Caco-2 (cell line): ENCODE results near the gene INPP4B. TPM values are rescaled to one million over a fixed set of nuclear protein-coding genes. Genes with fewer than 3 reads are reported as not detected.

ENCODE experiments used
- BruUV-seq: library from RNA; stranded (reverse); fragments of 400-500 nt; replicated peaks from 2 replicates; lab custom pipeline; 2021; lab: Mats Ljungman, UMichigan
- CTCF ChIA-PET: fragments of 300-600 bp; sonication (Branson Sonifier 250); formaldehyde crosslinking; loops from one replicate; lab custom pipeline; 2022; ENCODE audit warnings: antibody characterized with exemption; lab: Charles Lee
- POLR2A ChIA-PET: fragments of 300-600 bp; sonication (Branson Sonifier 250); formaldehyde crosslinking; loops from one replicate; lab custom pipeline; 2022; ENCODE audit warnings: antibody characterized with exemption; lab: Charles Lee
- DNase-seq, 2 experiments: peaks; one replicate each; pipeline versions ENCODE4 v3.0.0 to v3.0.0-alpha.2; 2020 to 2022
- H3K27me3 ChIP-seq: replicated peaks from 2 replicates; pipeline ENCODE4 v1.6.0; 2011; ENCODE audit warnings: low read length; ENCODE audit not compliant: control insufficient read depth, insufficient read depth
- H3K36me3 ChIP-seq: 2 replicates; pipeline ENCODE4 v1.5.1; 2011; ENCODE audit warnings: low read length; ENCODE audit not compliant: control insufficient read depth, insufficient read depth
- H3K4me1 ChIP-seq: fragments of 250-450 bp; sonication (Bioruptor Pico); 2 replicates; pipeline ENCODE4 v1.5.1; 2020; ENCODE audit warnings: mild to moderate bottlenecking
- H3K4me3 ChIP-seq: 2 replicates; pipeline ENCODE4 v1.5.1; 2011; ENCODE audit warnings: low read depth, mild to moderate bottlenecking, control low read depth, low read length
- H3K9me3 ChIP-seq: fragments of 250-450 bp; sonication (Bioruptor Pico); 2 replicates; pipeline ENCODE4 v1.5.1; 2020; ENCODE audit warnings: mild to moderate bottlenecking, moderate library complexity
- H3K27ac Mint-ChIP-seq: one replicate; pipeline ENCODE4 v1.8.0; 2022; ENCODE audit warnings: mixed read lengths; ENCODE audit not compliant: unreplicated experiment
- H3K27me3 Mint-ChIP-seq: one replicate; pipeline ENCODE4 v1.8.0; 2022; ENCODE audit warnings: mixed read lengths; ENCODE audit not compliant: insufficient read depth, unreplicated experiment
- H3K36me3 Mint-ChIP-seq: one replicate; pipeline ENCODE4 v1.8.0; 2022; ENCODE audit warnings: mild to moderate bottlenecking, mixed read lengths; ENCODE audit not compliant: insufficient read depth, unreplicated experiment
- H3K4me1 Mint-ChIP-seq: one replicate; pipeline ENCODE4 v1.8.0; 2022; ENCODE audit warnings: low read depth, mixed read lengths; ENCODE audit not compliant: unreplicated experiment
- H3K4me3 Mint-ChIP-seq: one replicate; pipeline ENCODE4 v1.8.0; 2022; ENCODE audit warnings: mild to moderate bottlenecking, moderate library complexity, mixed read lengths; ENCODE audit not compliant: unreplicated experiment
- H3K9me3 Mint-ChIP-seq: one replicate; pipeline ENCODE4 v1.8.0; 2022; ENCODE audit warnings: mixed read lengths; ENCODE audit not compliant: unreplicated experiment
- intact Hi-C: fragments of 100-400 bp; cut with micrococcal nuclease; formaldehyde crosslinking; loops from one replicate; pipeline ENCODE4 v1.10.0; 2022; ENCODE audit not compliant: unreplicated experiment
- total RNA-seq: library from RNA; stranded (reverse); gene quantifications from 2 replicates; pipeline ENCODE4 v1.2.3, GENCODE V29; 2022
- TF ChIP-seq, protein P1 (sequence below), 2 experiments: fragments of 200-600 bp in 1 of 2; IDR thresholded peaks; 1 replicate in 1 of 2; 2 replicates in 1 of 2; pipeline versions ENCODE4 v1.5.1 to v1.8.0; 2011 to 2022; ENCODE audit warnings: antibody characterized with exemption in 1 of 2, control low read depth in 1 of 2, inconsistent platforms in 1 of 2, low read depth in 1 of 2, low read length in 1 of 2, mild to moderate bottlenecking in 1 of 2, moderate library complexity in 1 of 2; ENCODE audit not compliant: insufficient read depth in 1 of 2, severe bottlenecking in 1 of 2, unreplicated experiment in 1 of 2

INPP4B gene
- total RNA-seq, 1 experiment from 2014 or later = 10.3 TPM

DNA sequence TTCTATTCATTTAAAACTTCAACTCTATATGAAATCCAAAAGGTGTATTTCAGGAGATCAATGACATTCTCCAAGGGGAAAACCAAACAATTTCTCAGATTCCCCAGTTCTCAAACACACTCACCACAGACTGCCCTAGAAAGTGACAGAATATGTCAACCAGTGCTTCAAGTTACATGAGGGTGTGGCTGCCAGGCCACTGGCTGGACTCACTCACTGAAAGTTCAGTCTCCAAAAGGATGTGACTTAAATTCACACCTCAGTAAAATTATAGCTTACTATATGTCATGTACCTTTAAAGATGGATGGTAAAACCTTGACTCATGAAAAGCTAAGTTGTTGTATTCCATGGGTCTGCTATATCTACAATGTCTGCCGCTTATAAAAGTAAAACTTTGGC lies 7.3 kb downstream of the INPP4B start:
- Histone ChIP-seq H3K9me3 (no peaks in the 10 kb centered on the region), H3K4me1 (no peaks in the 10 kb centered on the region), H3K27me3 (no peaks in the 10 kb centered on the region), H3K36me3 (no peaks in the 10 kb centered on the region), H3K4me3 (no peak overlapping the region)
- no peak overlapping the region for H3K27ac Mint-ChIP-seq
- DNase-seq = no peak
- no TSS peak for BruUV-seq
- no peak overlapping the region for H3K4me3 Mint-ChIP-seq
- TF ChIP-seq, protein P1, sequence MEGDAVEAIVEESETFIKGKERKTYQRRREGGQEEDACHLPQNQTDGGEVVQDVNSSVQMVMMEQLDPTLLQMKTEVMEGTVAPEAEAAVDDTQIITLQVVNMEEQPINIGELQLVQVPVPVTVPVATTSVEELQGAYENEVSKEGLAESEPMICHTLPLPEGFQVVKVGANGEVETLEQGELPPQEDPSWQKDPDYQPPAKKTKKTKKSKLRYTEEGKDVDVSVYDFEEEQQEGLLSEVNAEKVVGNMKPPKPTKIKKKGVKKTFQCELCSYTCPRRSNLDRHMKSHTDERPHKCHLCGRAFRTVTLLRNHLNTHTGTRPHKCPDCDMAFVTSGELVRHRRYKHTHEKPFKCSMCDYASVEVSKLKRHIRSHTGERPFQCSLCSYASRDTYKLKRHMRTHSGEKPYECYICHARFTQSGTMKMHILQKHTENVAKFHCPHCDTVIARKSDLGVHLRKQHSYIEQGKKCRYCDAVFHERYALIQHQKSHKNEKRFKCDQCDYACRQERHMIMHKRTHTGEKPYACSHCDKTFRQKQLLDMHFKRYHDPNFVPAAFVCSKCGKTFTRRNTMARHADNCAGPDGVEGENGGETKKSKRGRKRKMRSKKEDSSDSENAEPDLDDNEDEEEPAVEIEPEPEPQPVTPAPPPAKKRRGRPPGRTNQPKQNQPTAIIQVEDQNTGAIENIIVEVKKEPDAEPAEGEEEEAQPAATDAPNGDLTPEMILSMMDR (IDR thresholded peaks at IDR 0.05; ENCODE audit: insufficient read depth in 1 of 2, low read depth in 1 of 2, low read length in 1 of 2, severe bottlenecking in 1 of 2, unreplicated experiment in 1 of 2) = no peak
- no peaks in the 10 kb centered on the region for H3K4me1 Mint-ChIP-seq
- H3K36me3 Mint-ChIP-seq = no peaks in the 10 kb centered on the region
- ChIA-PET CTCF (no interaction called here), POLR2A (interaction anchor here (0.6 kb wide), 1 partner anchor 1082 kb away, joined by 8 read pairs; no protein-coding TSS in a partner anchor)
- intact Hi-C loops = no loop called here
- no peaks in the 10 kb centered on the region for H3K27me3 Mint-ChIP-seq
- no peaks in the 10 kb centered on the region for H3K9me3 Mint-ChIP-seq

DNA sequence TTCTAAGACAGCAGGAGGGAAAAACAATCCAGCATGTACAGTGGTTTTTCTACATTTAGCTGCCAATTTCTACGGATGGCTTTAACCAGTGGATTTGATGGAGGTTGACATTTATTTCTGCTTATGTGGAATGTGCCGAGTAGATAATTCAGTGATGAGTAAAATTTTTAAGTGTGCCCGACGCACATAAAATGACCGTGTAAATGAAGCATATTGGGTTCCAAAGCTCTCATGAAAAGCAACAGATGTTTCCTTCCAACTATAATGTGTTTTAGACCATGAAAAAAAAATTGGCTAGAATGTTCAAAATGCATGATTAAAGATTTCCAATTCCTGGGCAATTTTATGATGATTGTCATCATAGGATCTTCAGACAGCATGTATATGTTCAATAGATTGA lies 14.1 kb downstream of the INPP4B start:
- H3K4me1 ChIP-seq = no peaks in the 10 kb centered on the region
- no peaks in the 10 kb centered on the region for H3K36me3 Mint-ChIP-seq
- H3K27me3 ChIP-seq = no peaks in the 10 kb centered on the region
- DNase-seq = no peak
- no peaks in the 10 kb centered on the region for H3K9me3 Mint-ChIP-seq
- no peak overlapping the region for H3K4me3 ChIP-seq
- H3K9me3 ChIP-seq = no peaks in the 10 kb centered on the region
- no peak overlapping the region for H3K27ac Mint-ChIP-seq
- intact Hi-C loops = no loop called here
- H3K36me3 ChIP-seq = no peaks in the 10 kb centered on the region
- no TSS peak for BruUV-seq
- ChIA-PET POLR2A (no interaction called here), CTCF (no interaction called here)
- no peaks in the 10 kb centered on the region for H3K27me3 Mint-ChIP-seq
- H3K4me3 Mint-ChIP-seq = no peak overlapping the region
- H3K4me1 Mint-ChIP-seq = no peaks in the 10 kb centered on the region
- TF ChIP-seq, protein P1 (IDR thresholded peaks at IDR 0.05; ENCODE audit: insufficient read depth in 1 of 2, low read depth in 1 of 2, low read length in 1 of 2, severe bottlenecking in 1 of 2, unreplicated experiment in 1 of 2) = no peak

DNA sequence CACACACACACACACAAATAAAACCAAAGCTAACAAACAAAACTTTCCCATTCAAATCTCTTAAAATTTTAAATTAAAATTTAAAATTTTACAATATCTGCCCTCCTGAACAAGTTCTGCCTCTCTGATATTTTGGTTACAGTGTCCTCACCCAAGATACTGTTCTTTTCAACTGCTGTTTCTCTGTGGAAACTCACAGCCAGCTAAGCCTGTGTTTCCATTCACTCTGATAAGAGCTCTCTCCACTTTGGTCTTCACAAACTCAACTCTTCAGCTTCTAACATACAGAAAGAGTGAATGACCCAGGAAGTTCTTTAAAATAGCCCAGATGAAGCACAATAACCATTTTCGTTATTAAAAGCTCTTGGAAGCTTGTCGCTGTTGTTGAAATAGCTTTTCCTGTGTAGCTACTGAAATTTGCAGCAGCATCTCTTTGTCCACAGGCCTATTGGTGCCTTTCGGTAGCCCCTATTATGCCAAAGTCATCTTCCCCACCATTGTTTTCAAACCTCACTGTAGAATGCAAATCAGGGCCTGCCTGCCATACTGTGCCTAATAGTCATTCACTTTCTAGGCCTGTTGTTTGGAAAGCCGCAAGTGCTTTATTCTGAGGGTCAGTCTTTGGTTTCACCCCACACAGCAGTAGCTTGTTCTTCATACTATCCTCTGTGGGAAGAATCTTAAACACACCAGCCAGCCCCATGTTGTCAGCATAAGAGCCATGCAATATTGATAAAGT lies 19.4 kb downstream of the INPP4B start:
- no peak for DNase-seq
- intact Hi-C loops = no loop called here
- Histone ChIP-seq H3K9me3 (no peaks in the 10 kb centered on the region), H3K36me3 (no peaks in the 10 kb centered on the region), H3K27me3 (no peaks in the 10 kb centered on the region), H3K4me1 (no peaks in the 10 kb centered on the region), H3K4me3 (no peak overlapping the region)
- H3K27ac Mint-ChIP-seq = no peak overlapping the region
- H3K36me3 Mint-ChIP-seq = no peaks in the 10 kb centered on the region
- no peak overlapping the region for H3K4me3 Mint-ChIP-seq
- H3K4me1 Mint-ChIP-seq = no peaks in the 10 kb centered on the region
- peaks cover 6% of the 10 kb centered on the region for H3K27me3 Mint-ChIP-seq
- H3K9me3 Mint-ChIP-seq = no peaks in the 10 kb centered on the region
- BruUV-seq = no TSS peak
- ChIA-PET POLR2A (no interaction called here), CTCF (no interaction called here)
- TF ChIP-seq, protein P1 (IDR thresholded peaks at IDR 0.05; ENCODE audit: insufficient read depth in 1 of 2, low read depth in 1 of 2, low read length in 1 of 2, severe bottlenecking in 1 of 2, unreplicated experiment in 1 of 2) = no peak
